Neutrophil (primary cell): ENCODE data around the gene NAT16.
"Not testable (repeated sequence)": the region's sequence is repeated elsewhere in the genome, so short reads cannot be mapped to it uniquely, and the experiment has no call there.

Experiments
- H3K27ac ChIP-seq: fragments of 200-600 bp; sonication (generic); 2 replicates; pipeline ENCODE4 v1.5.1; 2016; ENCODE audit warnings: mild to moderate bottlenecking, moderate library complexity
- H3K27me3 ChIP-seq: fragments of 200-600 bp; sonication (generic); 2 replicates; pipeline ENCODE4 v1.6.0; 2016; ENCODE audit warnings: mild to moderate bottlenecking
- H3K36me3 ChIP-seq: fragments of 200-600 bp; sonication (generic); 2 replicates; pipeline ENCODE4 v1.5.1; 2017
- H3K4me1 ChIP-seq, 2 experiments: fragments of 200-600 bp in 1 of 2; sonication (generic) in 1 of 2; 1 replicate in 1 of 2; 2 replicates in 1 of 2; pipeline versions ENCODE4 v1.5.1 to v1.6.1; 2013 to 2016; ENCODE audit warnings: low read depth in 1 of 2, low read length in 1 of 2, mild to moderate bottlenecking in 1 of 2, moderate library complexity in 1 of 2; ENCODE audit not compliant: control insufficient read depth in 1 of 2, insufficient read depth in 1 of 2
- H3K4me3 ChIP-seq, 2 experiments: fragments of 200-600 bp in 1 of 2; sonication (generic) in 1 of 2; 1 replicate in 1 of 2; 2 replicates in 1 of 2; pipeline ENCODE4 v1.5.1; 2013 to 2016; ENCODE audit warnings: low read depth in 1 of 2, low read length in 1 of 2, mild to moderate bottlenecking in 1 of 2, moderate library complexity in 1 of 2
- H3K9me3 ChIP-seq: fragments of 200-600 bp; sonication (generic); 2 replicates; pipeline ENCODE4 v1.5.1; 2016
- TF ChIP-seq, protein P1 (sequence below): fragments of 200-600 bp; sonication (generic); IDR thresholded peaks from 2 replicates; pipeline ENCODE4 v1.5.1; 2016; ENCODE audit warnings: antibody characterized with exemption

NAT16 gene

DNA sequence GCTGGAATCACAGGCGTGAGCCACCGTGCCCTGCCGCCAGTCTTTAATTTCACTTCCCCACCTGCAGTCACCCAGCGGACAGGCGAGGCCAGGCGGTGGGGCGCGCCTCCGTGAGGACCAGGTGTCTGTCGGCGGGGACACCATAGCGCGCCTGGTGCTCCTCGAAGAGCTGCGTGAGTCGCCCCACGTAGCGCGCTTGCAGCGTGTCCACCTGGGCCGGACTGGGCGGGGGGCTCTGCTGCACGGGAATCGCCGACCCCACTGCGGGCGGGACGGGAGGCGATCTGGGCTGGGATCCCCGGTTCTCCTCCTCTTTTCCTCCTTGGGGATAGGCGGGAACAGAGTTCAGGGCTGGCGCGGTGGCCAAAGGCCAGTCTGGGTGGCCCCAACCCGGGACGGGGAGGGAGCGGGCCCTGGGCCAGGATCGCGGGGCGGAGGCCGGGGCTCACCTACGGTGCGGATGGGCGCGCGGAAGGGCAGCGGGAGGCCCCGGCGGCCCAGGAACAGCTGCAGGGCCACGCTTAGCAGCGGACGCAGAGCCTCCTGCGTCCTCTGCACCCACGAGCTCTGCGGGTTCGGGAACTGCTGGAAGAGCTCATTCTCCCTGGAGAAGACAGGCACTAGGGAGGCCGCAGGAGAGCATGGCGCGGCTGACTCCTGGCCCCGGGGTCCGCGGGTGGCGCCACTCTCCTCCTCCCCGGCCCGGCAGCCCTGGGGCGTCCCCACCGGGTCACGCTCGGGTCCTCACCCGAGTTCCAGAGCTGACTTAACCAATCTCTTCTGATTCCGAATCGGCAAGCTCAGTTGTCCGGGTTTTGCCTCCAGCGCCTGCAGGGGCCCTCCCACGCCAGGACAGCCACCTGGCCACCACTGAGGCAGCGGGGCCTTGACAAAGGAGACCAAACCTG, 21.9 kb upstream of the NAT16 start:
- TF ChIP-seq, protein P1, sequence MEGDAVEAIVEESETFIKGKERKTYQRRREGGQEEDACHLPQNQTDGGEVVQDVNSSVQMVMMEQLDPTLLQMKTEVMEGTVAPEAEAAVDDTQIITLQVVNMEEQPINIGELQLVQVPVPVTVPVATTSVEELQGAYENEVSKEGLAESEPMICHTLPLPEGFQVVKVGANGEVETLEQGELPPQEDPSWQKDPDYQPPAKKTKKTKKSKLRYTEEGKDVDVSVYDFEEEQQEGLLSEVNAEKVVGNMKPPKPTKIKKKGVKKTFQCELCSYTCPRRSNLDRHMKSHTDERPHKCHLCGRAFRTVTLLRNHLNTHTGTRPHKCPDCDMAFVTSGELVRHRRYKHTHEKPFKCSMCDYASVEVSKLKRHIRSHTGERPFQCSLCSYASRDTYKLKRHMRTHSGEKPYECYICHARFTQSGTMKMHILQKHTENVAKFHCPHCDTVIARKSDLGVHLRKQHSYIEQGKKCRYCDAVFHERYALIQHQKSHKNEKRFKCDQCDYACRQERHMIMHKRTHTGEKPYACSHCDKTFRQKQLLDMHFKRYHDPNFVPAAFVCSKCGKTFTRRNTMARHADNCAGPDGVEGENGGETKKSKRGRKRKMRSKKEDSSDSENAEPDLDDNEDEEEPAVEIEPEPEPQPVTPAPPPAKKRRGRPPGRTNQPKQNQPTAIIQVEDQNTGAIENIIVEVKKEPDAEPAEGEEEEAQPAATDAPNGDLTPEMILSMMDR: no peak
- Histone ChIP-seq H3K4me1 (peaks cover 9 to 25% of the 10 kb centered on the region in 2 experiments), H3K36me3 (peaks cover 12% of the 10 kb centered on the region), H3K27me3 (peaks cover 73% of the 10 kb centered on the region), H3K9me3 (no peaks in the 10 kb centered on the region), H3K4me3 (no peak overlapping the region), H3K27ac (no peak overlapping the region)

DNA sequence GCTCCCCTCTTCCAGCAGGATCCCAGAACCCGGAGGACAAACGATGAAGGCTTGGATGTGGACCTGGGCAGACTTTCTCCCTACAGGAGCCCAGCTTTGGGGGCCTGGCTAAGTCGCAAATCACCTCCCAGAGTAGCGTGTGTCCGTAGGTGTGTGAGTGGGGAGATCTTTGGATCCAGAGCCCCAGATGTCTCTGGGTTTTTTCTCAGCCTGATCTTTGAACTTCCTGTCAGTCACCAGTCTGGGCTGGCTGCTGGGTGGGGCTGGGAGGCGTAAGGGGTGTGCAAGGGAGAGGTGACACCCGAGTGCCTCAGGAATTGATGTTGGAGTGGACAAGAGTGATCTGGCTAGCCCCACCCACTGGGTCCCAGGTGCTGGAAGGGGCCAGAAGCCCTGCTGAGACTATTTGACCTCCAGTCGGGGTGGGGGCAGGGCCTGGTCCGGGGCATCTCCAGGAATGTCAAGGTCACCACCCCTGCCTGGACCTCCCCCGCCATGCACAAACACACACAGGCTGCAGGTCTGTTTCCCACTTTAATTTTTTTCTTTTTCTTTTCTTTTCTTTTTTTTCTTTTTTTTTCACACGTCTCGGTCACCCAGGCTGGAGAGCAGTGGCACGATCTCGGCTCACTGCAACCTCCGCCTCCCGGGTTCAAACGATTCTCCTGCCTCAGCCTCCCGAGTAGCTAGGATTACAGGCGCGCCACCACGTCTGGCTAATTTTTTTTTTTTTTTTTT, 20.9 kb upstream of the NAT16 start, which contains the start of gene MOGAT3:
Gene MOGAT3 (minus strand): TSS at position 175 of the 738 bp plus-strand sequence. CDS start 182 bp downstream, outside the sequence.
- Histone ChIP-seq H3K27me3 (peaks cover 77% of the 10 kb centered on the region), H3K4me3 (no peak within 1 kb of the TSS), H3K27ac (no peak within 1 kb of the TSS), H3K36me3 (peaks cover 3% of the 10 kb centered on the region), H3K4me1 (peaks cover 9 to 25% of the 10 kb centered on the region in 2 experiments), H3K9me3 (no peaks in the 10 kb centered on the region)
- TF ChIP-seq, protein P1: no peak

DNA sequence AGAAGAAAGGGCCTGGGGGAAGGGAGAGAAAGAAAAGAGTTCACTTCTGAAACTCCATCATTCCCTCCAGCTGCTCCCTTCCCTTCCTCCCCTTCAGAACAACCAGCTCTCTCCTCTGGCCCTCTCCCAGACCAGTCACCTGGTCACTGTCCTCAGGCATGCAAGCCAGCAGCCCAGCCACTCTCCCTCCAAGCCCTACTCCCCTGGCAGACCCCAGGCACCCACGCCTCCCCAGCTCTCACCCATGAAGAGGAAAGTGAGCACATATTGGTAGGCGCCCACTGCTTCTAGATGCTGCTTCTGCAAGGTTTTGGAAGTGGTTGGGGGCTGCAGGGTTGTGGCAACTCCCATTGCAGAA, 20.4 kb upstream of the NAT16 start:
- H3K27ac ChIP-seq: no peak overlapping the region
- H3K9me3 ChIP-seq: no peaks in the 10 kb centered on the region
- no peak overlapping the region for H3K4me3 ChIP-seq
- no peaks in the 10 kb centered on the region for H3K36me3 ChIP-seq
- TF ChIP-seq, protein P1: no peak
- peaks cover 82% of the 10 kb centered on the region for H3K27me3 ChIP-seq
- H3K4me1 ChIP-seq: peaks cover 9 to 25% of the 10 kb centered on the region in 2 experiments

DNA sequence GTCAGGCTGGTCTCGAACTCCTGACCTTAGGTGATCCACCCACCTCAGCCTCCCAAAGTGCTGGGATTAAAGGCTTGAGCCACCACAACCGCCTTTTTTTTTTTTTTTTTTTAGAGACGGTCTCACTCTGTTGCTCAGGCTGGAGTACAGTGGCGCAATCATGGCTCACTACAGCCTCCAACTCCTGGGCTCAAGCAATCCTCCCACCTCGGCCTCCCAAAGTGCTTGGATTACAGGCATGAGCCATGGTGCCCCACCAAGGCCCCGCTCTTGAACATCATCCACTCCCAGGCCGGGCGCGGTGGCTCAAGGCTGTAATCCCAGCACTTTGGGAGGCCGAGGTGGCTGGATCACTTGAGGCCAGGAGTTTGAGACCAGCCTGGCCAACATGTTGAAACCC, 19.4 kb upstream of the NAT16 start:
- H3K4me3 ChIP-seq, H3K9me3 ChIP-seq, H3K27ac ChIP-seq, H3K36me3 ChIP-seq: not testable (repeated sequence)
- peaks cover 88% of the 10 kb centered on the region for H3K27me3 ChIP-seq
- H3K4me1 ChIP-seq: peaks cover 8 to 22% of the 10 kb centered on the region in 2 experiments

DNA sequence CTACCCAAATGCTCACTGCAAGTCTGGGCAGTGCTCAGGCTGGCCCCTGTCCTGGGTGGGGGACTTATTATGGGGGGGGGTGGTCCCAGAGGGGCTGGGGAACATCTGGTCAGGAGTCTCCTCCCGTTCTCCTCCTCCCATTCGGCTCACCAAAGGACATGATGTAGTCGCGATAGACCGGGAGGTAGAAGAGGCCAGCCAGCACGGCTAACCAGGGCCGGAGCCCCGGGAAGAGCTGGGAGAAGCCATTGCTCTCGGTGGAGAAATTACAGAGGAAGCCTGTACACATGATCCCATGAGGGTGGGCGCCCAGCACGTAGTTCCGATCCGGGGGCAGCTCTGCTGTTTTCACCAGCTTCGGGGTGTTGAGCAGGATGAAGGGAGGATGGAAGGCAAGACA, 18.4 kb upstream of the NAT16 start:
- Histone ChIP-seq H3K4me3 (no peak overlapping the region), H3K9me3 (no peaks in the 10 kb centered on the region), H3K4me1 (peaks cover 0 to 11% of the 10 kb centered on the region in 2 experiments), H3K27me3 (peaks cover 85% of the 10 kb centered on the region), H3K36me3 (no peaks in the 10 kb centered on the region), H3K27ac (no peak overlapping the region)
- TF ChIP-seq, protein P1: no peak

DNA sequence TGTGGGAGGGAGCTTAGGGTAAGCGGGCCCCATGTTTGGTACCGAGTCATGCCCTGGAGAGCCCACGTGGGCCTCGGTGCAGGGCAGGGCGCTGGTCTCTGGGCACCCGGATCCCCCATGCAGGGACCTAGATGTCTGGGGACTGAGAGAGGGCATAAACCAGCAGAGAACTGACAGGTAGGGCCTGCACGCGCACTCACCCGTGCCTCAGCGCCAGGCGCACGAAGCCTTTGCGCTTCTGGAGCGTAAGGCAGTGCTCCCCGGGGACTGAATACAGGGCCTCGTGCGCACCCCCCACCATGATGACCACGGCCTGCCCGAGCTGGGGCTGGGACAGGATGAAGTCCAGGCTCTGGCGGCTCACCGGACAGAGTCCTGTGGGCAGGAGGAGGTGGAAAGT, 17.9 kb upstream of the NAT16 start:
- Histone ChIP-seq H3K4me3 (no peak overlapping the region), H3K36me3 (no peaks in the 10 kb centered on the region), H3K9me3 (no peaks in the 10 kb centered on the region), H3K27ac (no peak overlapping the region), H3K4me1 (peaks cover 0 to 9% of the 10 kb centered on the region in 2 experiments), H3K27me3 (peaks cover 81% of the 10 kb centered on the region)
- TF ChIP-seq, protein P1: no peak
